ENCODE data around the gene FZD4. TPM values are rescaled to one million over a fixed set of nuclear protein-coding genes. Genes with fewer than 3 reads are reported as not detected.
"Not testable (repeated sequence)": the region's sequence is repeated elsewhere in the genome, so short reads cannot be mapped to it uniquely, and the experiment has no call there.

Gene FZD4
- 19.6 TPM for total RNA-seq

DNA sequence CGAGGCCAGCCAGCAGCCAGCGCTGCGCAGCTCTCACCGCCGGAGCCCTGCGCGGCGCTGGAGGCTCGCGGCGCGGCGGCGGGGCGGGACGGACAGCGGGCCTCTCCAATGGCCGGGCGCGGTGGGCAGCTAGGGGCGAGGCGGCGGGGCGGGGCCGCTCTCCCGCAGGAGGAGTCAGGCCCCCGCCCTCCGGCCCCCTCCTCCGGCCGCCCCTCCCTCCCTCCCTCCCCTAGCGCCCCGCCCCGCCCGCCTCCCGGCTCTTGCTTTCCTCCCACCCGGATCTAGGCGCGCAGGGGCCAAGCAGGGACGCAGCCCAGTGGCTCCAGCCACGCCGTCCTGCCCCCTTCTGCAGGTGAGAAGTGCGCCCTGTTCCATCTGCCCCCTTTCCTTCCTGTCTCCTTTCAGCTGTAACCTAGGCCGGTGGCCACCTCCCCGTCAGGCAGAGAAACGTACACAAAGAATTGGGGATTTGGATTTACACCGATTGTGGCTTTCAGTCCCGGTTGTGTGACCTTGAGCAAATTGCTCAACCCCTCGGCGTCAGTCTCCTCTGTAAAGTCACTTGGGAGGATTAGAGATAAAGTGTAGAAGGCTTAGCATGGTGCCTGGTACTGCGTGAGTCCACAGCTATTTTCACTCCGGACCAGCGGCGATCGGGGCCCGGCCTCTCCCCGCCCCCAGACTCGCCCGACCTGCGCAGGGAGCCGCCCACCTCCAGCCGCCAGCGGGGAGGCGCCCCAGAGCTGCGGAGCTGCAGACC, at the start of gene FZD4:
FZD4 (minus strand) TSS at position 35 of the 760 bp plus-strand sequence. CDS start 310 bp downstream, outside the sequence.
- DNase-seq (ENCODE audit: low spot score in 2 of 2) (peak; percentile 92 to 94), FAIRE-seq (no peak)

DNA sequence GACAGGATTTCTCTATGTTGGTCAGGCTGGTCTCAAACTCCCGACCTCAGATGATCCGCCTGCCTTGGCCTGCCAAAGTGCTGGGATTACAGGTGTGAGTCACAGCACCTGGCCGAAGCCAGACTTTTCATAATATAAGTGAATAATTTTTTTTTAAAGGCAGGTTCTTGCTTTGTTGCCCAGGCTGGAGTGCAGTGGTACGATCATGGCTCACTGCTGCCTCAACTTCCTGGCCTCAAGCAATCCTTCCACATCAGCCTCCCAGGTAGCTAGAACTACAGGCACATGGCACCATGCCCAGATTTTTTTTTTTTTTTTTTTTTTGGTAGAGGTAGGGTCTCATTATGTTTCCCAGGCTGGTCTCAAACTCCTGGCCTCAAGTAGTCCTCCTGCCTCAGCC, 49.1 kb upstream of the FZD4 start:
- DNase-seq (ENCODE audit: low spot score in 2 of 2), result not testable (repeated sequence)

DNA sequence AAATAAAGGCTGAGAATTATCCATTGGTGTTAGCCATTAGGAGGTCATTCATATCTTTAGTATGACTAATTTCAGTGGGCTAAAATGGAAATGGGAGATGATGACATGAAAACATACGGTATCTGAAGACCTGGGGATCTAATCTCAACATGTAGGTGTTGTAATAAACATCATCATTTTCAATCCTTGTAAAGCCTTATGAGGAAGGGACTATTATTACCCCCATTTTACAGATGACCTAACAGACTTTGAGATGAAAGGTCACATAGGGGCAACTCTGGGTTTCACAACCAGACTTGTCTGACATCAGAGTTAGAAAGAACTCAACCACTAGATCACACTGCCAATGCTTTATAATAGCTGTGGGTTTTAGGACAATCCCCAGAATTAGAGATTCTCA, 47.7 kb upstream of the FZD4 start:
- FAIRE-seq, result no peak

More for the DNA sequence above, 49.1 kb upstream of the FZD4 start:
- FAIRE-seq, result not testable (repeated sequence)

DNA sequence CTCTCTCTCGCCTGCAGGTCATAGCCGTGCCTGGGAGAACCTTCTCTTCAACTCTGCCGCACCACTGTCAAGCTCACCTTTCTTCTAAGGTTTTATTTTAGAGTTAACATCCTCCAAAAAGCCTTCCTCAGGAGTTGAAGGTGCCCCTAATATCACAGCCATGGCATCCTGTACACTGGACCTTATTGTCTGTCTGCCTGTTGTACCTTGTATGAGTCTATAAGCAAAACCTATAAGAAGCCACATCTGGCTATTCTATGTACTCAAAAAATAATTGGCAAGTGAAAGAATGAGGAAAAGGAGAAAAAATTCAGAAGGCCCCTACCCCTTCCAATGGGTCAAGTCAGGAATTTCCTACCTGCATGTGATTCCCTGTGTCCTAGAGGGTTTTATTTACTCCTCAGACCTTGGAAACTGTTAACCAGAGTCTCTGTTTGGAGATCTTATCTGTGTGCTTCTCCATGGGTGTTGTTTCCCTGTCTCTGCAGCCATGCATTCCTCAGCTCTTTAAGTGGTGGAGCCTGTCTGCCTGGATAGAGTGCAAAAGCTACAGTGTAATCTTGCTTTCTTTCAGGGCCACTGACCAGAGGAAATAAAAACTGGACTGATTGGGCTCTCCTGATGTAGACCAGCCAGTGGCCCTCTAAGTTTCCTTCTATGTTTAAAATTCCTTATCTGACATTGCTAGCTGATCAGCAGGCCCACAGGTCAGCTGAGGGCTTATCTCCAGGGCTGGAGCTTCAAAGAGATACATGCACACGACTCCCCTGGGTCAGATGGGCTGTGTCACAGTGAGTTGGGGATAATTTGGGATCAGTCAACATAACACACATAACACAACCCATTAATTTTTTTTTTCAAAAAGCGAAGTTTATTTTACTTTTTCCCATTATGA, 44.9 kb upstream of the FZD4 start:
- FAIRE-seq (no peak), DNase-seq (ENCODE audit: low spot score in 2 of 2) (no peak)

More for the DNA sequence above, 47.7 kb upstream of the FZD4 start:
- no peak for DNase-seq (ENCODE audit: low spot score in 2 of 2)

DNA sequence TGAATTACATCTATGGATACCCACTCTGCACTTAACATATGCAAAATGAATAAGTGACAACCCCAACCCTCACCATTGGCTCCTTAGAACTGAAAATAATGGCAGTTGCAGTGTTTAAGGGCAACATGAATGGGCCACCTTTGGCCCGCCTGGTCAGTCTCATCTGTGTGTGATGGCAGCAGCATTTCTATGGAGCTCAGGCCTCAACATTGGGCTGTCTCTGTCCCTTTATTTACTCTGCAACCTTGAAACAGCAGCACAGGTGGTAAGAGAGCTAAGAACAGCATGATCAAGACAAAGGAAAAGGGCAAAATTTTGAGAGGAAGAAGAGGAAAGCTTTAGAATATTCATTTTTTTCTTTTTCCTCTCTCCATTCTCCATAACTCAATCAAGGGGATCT, 44.2 kb upstream of the FZD4 start:
- FAIRE-seq, result no peak
- DNase-seq (ENCODE audit: low spot score in 2 of 2), result no peak

DNA sequence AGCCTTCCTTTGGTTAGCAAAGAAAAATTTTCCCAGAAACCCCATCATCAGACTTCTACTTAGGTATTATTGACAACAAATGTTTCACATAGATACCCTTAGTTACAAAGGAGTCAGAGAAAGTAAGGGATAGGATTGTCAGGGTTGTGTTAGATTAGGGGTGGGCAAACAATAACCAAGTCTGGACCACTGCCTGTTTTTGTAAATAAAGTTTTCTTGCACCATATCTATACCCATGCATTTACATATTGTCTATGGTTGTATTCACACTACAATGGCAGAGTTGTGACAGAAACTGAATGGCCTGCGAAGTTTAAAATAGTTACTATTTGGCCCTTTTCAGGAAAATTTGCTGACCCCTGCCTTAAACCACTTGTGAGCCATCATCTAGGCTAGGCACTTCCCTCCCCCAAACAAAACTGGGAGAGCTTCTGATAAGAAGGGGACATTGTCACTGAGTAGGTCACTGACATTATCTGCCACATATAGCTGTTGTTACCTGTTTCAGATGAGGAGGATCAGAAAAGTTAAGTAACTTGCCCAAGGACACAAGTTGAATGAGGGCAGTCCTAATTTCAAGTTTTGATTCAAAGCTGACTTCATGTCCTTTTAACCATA, 41.9 kb upstream of the FZD4 start:
- DNase-seq (ENCODE audit: low spot score in 2 of 2), result no peak
- FAIRE-seq, result no peak

DNA sequence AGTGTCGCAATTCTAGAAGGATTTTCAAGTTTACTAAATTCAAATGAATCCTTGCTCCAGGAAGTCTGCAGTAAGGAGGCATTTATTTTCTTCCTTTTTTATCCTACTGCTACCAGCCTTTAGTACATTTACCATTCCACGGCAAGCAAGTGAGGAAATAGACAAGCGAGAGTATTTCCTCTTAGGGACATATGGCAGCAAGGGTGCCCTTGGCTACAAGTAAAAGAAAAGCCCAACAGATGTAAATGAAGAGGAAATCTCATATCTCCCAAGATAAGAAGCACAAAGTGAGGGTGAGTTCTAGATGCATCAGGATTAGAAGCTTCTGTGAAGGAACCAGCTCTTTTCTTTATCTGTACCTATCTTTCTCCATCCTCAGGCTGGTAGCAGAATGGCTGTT, 37.8 kb upstream of the FZD4 start:
- FAIRE-seq (no peak), DNase-seq (ENCODE audit: low spot score in 2 of 2) (no peak)

DNA sequence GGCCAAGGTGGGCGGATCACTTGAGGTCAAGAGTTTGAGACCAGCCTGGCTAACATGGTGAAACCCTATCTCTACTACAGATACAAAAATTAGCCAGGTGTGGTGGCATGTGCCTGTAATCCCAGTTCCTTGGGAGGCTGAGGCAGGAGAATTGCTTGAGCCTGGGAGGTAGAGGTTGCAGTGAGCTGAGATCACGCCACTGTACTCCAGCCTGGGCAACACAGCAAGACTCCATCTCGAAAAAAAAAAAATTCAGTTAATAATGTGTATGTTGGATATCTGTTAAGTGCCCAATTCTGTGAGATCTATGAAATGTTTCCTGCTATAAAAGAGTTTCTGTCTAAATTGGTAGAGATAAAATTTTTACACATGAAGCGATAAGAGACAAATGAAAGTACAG, 37.1 kb upstream of the FZD4 start:
- DNase-seq (ENCODE audit: low spot score in 2 of 2); FAIRE-seq: not testable (repeated sequence)

DNA sequence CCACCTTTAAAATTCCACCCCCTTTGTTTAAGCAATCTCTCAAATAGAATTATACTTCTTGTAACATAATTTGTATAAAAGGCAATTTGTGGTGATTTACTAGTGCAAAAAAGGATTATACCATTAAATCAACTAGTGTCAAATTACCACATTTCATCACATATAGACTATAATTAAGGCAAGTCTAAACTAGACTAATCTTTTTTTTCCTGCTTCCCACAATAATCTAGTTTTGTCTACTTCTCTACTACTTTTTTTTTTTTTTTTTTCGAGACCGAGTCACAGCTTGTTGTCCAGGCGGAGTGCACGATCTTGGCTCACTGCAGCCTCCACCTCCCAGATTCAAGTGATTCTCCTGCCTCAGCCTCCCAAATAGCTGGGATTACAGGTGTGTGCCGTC, 36.1 kb upstream of the FZD4 start:
- DNase-seq (ENCODE audit: low spot score in 2 of 2), result no peak
- FAIRE-seq, result no peak

DNA sequence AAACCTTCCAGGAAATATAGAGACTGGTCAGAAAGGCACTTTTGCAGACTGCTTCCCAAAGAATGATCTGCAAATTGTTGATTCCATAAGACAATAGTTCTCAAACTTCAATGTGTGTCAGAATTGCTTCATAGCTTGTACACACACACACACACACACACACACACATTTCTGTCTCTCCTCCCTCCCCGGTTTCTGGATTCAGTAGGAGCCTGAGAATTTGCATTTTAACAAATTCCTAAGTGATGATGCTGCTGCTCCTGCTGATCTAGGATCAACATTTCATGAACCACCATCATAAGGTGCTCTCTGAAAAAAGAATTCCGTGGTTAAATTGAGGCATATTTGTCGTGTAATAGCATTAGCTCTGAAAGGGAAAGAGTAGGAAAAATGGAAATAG, 35.3 kb upstream of the FZD4 start:
- DNase-seq (ENCODE audit: low spot score in 2 of 2), result no peak
- no peak for FAIRE-seq

DNA sequence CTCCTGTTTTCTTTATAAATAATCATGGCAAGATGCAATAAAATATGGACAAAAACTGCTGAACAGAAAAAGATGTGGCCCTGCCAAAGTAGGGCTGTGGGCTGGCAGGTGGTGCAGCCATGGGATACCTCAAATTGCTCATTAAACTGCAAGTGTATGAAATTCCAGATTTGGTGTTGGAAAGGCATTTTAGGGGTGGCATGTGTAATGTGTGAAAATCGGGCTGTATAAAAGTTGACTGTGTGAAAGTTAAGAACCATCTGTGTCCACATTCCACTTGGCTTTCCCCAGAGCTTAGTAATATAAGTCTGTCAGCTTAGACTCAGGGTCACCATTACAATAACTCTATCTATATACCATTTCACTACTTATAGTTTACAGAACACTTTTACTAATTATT, 34.8 kb upstream of the FZD4 start:
- no peak for FAIRE-seq
- no peak for DNase-seq (ENCODE audit: low spot score in 2 of 2)

DNA sequence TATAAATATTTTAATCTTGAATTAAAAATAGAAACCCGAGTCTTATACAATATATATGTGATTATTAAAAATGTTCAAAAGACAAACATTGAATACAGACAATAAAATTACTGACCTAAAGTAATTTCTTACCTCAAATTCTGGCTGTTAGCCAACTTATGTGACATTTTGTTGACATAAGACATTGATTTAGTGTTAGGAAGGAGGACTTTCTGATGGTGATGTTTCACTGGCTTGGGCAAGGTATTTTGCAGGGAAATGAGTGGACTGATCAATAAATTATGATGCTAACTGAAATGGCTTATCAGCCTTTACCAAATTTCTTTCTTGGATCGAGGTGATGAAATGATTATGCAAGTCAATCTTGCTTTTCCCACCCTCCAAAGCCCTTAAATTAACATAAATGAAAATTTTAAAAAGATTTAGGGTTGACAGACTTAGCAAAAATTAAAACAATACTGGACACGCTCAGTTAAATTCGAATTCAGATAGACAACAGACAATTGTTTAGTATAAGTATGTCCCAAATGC, 33.2 kb upstream of the FZD4 start:
- FAIRE-seq, result no peak
- no peak for DNase-seq (ENCODE audit: low spot score in 2 of 2)

DNA sequence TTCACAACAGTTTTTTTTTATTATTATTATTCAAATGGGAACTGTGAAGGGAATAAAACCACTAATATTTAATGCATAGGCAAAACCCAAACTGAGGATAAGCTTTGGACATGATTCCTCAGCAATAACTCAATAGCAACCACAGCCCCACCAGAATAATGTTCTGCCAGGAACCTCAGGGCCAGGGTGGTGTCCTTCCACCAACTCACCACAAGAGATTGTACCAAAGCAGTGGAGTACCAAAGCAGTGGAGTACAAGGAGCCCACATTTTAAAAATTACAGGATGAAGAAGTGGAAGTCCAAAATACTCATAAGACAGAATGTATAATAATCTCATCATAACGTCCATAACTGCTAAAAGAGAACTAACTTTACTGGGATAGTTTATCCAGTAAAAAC, 32.5 kb upstream of the FZD4 start:
- FAIRE-seq (no peak), DNase-seq (ENCODE audit: low spot score in 2 of 2) (no peak)

DNA sequence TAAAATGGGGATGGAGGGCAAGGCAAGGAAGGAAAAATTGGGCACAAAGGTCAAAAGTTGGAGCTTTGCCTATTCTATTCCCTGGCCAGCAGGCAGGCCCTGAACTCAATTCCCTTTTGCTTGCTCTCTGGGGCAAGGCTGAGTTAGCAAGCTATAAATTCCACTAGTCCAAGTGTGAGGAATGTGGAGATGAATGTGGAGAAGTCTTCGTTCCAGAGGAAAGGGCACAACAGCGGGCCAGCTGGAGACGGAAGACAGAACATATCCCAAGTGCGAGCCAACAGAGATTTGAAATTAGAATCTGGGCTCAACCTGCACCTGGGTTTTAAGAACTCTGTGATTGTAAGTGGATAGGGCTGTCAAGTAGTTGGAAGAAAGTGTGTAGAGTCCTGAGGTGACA, 29.5 kb upstream of the FZD4 start:
- FAIRE-seq, result no peak

DNA sequence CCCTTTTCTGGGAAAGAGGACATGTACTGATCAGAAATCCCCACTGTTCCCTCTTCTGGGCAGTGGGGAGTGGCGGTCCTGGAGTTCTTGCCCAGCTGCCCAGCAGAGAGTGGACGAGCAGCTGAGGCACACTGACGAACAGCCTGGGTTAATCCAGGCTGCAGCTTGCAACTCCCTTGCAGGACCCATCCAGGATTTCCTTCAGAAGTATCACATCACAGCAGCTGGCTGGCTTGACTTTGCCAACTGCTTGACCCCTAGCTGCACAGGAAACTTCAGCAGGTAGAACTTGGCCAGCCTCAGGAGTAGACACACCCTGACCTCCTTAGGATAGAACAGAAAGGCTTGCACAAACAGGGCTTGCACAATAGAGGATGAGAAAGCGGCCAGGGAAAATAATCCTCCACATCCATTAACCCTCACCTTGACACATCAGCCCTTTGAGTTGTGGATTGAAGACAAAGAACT, 27.9 kb upstream of the FZD4 start:
- no peak for FAIRE-seq

More for the DNA sequence above, 29.5 kb upstream of the FZD4 start:
- DNase-seq (ENCODE audit: low spot score in 2 of 2), result no peak

DNA sequence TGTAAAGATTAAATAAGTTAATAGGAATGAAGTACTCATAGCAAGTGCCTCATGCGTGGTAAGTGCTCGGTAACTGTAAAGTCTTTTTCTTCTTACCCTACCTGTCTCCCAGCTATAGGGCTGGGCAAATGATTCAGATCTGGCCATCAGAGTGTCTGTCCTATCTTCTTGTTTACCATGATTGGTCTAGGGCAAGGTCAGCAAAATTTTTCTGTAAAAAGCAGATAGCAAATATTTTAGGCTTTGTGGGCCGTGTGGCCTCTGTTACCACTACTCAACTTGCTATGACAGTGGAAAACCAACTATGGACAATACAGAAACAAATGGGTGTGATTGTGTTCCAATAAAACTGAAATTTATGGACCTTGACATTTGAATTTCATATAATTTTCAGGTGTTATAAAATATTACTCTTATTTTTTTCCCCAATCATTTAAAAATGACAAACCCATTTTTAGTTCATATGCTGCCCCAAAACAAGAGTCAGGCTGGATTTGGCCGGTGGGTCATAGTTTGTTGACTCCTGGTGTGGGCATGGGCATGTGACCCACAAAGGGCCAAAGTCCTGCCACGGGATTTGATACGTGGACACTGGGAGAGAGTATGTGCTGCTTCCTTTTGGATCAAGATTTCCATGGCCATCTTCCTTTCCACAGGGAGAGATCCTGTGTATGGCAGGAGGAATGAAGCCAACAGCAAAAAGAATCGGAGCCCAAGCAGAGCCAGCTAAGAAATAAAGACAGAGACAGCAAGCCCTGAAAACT, 26.8 kb upstream of the FZD4 start:
- FAIRE-seq (no peak), DNase-seq (ENCODE audit: low spot score in 2 of 2) (no peak)

More for the DNA sequence above, 27.9 kb upstream of the FZD4 start:
- DNase-seq (ENCODE audit: low spot score in 2 of 2), result no peak

DNA sequence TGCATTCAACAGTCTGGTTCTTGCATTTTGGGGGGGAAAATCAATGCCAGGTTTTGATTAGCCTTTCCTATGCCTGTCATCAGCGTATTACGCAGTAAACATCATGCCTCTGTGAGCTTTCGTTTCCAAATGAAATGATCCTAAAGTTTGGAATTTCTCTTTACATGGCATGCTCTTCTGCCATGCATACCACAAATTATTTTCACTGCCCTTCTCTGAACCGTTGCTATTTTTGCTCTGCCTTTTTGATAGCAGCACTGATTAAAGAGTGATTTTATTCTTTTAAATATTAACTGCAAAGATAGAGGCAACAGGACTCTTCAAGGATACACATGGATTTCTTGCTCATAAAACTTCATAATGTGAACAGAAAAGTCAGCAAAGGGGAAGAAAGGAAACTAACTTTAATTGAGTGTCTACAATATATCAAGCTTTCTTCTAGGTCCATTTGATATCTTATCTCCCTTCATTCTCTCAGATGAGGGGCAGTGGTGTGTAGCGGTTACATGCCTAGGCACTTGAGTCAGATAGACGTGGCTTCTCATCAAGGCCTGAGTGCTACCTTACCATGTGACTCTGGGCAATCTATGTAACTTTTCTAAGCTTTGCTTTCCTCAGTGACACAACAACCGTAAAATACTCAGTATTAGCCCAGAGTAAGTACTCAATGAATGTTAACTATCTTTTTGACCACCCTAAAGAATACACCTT, 25.0 kb upstream of the FZD4 start:
- DNase-seq (ENCODE audit: low spot score in 2 of 2) (no peak), FAIRE-seq (no peak)

DNA sequence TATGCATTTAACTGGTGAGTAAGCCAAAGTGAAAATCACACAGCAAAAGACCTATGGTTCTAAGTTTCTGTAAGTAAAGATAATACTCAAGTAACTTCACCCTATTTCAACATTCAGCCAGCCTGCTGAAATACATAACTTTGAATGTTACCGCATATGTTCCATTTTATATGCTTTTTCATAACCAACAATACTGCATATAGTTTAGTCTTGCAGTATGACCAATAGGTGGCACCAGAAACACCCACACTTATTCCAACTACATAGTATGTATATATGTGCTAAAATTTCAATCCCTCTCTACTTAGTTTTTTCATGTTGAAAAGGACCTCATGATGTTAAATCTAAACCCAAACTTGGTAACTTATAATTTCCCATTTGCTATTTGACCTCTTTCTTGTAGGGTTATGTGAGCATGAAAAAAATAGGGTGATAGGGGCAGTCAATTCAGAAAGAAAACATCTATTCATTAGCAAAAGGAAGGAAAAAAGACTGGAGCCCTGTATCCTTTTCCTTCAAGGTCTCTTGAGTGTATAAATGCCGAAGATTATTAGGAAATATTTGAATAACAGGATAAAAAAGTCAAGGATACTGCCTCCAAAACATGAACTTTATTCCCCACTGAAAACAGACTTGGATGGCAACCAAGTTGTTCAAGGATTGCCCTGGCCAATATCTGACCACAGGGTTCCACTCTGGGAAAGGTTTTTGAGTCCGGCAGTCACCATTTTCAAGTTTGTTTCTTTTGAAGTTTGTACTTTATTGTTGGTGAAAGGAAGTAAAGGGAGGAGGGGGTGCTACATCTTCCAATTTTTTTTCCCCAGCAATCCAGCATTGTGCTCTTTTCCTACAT, 23.8 kb upstream of the FZD4 start:
- DNase-seq (ENCODE audit: low spot score in 2 of 2), result no peak
- no peak for FAIRE-seq
